GM12891 (cell line): ENCODE data around the gene ARL5B. TPM values are rescaled to one million over a fixed set of nuclear protein-coding genes. Genes with fewer than 3 reads are reported as not detected.
"Not testable (repeated sequence)": the region's sequence is repeated elsewhere in the genome, so short reads cannot be mapped to it uniquely, and the experiment has no call there.

ENCODE experiments used
- DNase-seq: peaks from one replicate; pipeline ENCODE4 v3.0.0; 2011; ENCODE audit warnings: low spot score; ENCODE audit not compliant: insufficient read length
- FAIRE-seq: peaks from 2 replicates; lab custom pipeline; 2011; peaks lifted over from hg19 to GRCh38; lab: Jason Lieb, UNC
- PAX5 ChIP-seq: IDR thresholded peaks from 2 replicates; pipeline ENCODE4 v1.6.1; 2011; ENCODE audit warnings: low read length, moderate library complexity, mild to moderate bottlenecking; ENCODE audit not compliant: insufficient read depth, severe bottlenecking
- POLR2A ChIP-seq: IDR thresholded peaks from 2 replicates; pipeline ENCODE4 v1.6.1; 2011; ENCODE audit warnings: low read depth, low read length, control low read depth
- POLR2AphosphoS5 ChIP-seq: IDR thresholded peaks from 2 replicates; pipeline ENCODE4 v1.6.1; 2011; ENCODE audit warnings: low read depth, low read length, control low read depth
- POU2F2 ChIP-seq: IDR thresholded peaks from 2 replicates; pipeline ENCODE4 v1.6.1; 2011; ENCODE audit warnings: low read depth, mild to moderate bottlenecking, control low read depth, low read length, moderate library complexity
- SPI1 ChIP-seq: IDR thresholded peaks from 2 replicates; pipeline ENCODE4 v1.6.1; 2011; ENCODE audit warnings: low read depth, low read length, control low read depth
- TAF1 ChIP-seq: IDR thresholded peaks from 2 replicates; pipeline ENCODE4 v1.6.1; 2011; ENCODE audit warnings: low read depth, low read length, control low read depth
- polyA plus RNA-seq: library from polyadenylated mRNA; unstranded; fragments of >200 nt; gene quantifications from one replicate; pipeline ENCODE4 v1.2.1, GENCODE V29; 2012; ENCODE audit warnings: low read depth, missing spikeins, inconsistent platforms; ENCODE audit not compliant: missing spikeins

ARL5B gene, protein sequence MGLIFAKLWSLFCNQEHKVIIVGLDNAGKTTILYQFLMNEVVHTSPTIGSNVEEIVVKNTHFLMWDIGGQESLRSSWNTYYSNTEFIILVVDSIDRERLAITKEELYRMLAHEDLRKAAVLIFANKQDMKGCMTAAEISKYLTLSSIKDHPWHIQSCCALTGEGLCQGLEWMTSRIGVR
- polyA plus RNA-seq, result 7.3 TPM

GRCh38 chr10:18659125-18659818 lies at the start of gene ARL5B:
ARL5B (plus strand) TSS chr10:18659431; CDS start chr10:18659638, 207 bp downstream.
- peak; percentile 81 for TF ChIP-seq POLR2AphosphoS5
- TF ChIP-seq TAF1, result peak; percentile 52
- TF ChIP-seq POU2F2, result no peak; the same call in 1 of the 2 replicates
- TF ChIP-seq PAX5, result no peak
- TF ChIP-seq POLR2A, result peak; percentile 67; the same call in 1 of the 2 replicates
- TF ChIP-seq SPI1, result peak; percentile 76
- FAIRE-seq, result peak; percentile 99
- peak; percentile 82 for DNase-seq

- no peak for DNase-seq
- TF ChIP-seq TAF1 (no peak), POLR2AphosphoS5 (no peak), POLR2A (no peak), POU2F2 (no peak), SPI1 (no peak), PAX5 (no peak)
- FAIRE-seq, result peak; percentile 5
Observed at GRCh38 chr10:18610517-18610916, 48.7 kb upstream of the ARL5B start.

DNA sequence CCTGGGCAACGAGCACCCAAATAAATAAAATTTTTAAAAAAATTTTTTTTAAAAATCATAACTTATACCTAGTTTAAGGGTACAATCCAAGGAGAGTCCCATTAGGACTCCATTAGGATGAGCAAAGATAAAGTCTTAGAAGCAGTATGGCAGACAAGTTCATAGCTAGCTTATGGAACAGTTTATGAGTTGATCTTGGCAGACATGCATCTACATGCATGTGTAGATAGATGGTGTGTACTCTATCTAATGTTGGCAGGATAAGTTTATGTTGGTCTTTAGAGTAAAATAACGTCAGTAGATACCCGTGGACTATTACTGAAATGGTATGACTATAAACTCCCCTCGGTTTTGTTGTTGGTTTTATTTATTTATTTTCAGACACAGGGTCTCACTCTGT lies 48.1 kb upstream of the ARL5B start:
- no peak for DNase-seq
- FAIRE-seq, result peak; percentile 28
- TF ChIP-seq TAF1 (no peak), POLR2AphosphoS5 (no peak), PAX5 (no peak), POLR2A (no peak), SPI1 (no peak), POU2F2 (no peak)

- no peak for FAIRE-seq
- TF ChIP-seq TAF1 (no peak), PAX5 (no peak), SPI1 (no peak), POLR2AphosphoS5 (no peak), POU2F2 (no peak), POLR2A (no peak)
- DNase-seq, result no peak
Observed at GRCh38 chr10:18615618-18616017, 43.6 kb upstream of the ARL5B start.

DNA sequence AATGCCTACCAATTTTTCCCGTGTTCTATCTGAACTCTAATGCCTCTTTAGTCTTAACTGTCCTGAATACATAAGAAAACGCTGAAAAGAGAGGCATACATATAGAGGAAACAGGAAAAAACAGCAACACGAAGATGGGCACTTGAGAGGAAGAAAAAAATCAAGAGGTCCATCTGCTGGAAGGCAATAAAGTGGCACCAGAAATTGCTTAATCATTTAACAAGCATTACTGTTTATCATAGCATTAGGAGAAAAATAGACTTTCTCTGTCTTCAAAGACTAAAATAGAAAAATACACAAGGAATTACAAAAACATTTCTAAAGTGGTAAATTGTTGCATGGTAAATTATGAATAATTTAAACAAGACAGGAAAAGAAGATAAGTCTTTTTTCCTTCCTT lies 42.9 kb upstream of the ARL5B start:
- FAIRE-seq (no peak), DNase-seq (no peak)
- TF ChIP-seq PAX5 (no peak), POLR2AphosphoS5 (no peak), POLR2A (no peak), POU2F2 (no peak), TAF1 (no peak), SPI1 (no peak)

DNA sequence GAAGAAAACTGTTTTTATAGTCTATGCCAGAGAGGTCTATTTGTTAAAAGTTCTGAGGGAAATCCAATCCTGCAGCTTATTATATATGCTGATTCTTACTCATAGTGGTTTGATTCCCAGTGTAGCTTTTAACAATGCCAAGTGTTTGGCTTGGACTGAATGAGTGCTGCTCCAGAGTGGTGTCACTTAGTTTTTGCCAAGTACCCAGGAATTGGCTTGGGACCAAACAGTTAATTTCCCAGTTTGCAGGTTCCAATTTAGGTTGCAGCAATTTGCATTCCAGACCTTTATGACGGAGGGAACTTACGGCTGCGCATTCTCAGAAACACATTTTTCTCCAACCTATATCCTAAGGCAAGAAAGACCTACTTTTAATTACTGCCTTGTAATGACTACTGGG lies 40.2 kb upstream of the ARL5B start:
- no peak for FAIRE-seq
- TF ChIP-seq TAF1 (no peak), POU2F2 (no peak), POLR2A (no peak), PAX5 (no peak), SPI1 (no peak), POLR2AphosphoS5 (no peak)
- no peak for DNase-seq

DNA sequence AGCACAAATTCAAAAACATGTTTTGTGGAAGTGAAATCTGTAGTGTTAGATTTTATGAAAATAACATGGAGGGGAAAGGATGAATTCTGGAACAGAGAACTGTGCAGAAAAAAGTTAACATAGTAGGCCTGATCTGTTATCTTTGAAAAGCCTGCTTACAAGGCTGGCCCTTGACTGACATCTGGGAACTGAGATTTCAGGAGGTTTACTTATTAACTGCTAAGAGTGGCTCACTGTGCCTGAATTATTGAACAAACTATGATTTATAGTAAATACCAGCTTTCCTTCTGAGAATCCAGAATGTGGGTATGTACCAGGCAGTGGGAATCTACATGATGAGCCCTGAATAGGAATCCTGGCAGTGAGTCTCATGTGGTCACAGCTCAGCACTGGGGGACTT lies 38.4 kb upstream of the ARL5B start:
- TF ChIP-seq POLR2AphosphoS5 (no peak), POLR2A (no peak), TAF1 (no peak), POU2F2 (no peak), SPI1 (no peak), PAX5 (no peak)
- DNase-seq (no peak), FAIRE-seq (no peak)

DNA sequence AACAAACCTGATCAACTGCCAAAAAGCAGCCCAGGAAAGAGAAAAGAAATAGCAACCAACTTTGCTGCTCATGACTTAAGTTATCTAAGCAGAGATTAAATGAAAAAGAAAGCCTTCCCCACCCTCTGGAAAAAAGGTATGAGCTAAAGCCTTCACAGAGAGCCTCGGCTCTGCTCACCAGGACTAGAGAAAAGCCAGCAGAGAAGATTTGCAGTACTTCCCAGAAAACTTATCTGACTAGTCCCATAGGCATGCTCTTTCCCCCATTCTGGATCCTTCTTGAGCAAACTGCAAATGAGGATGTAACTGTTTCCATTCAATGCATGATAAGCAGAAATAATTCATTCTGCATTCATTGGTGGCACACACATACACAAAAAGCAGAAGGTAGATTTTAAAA lies 35.6 kb upstream of the ARL5B start:
- DNase-seq, FAIRE-seq: not testable (repeated sequence)

GRCh38 chr10:18625886-18626285 lies 33.3 kb upstream of the ARL5B start:
- FAIRE-seq, result no peak
- DNase-seq, result no peak
- no peak for TF ChIP-seq TAF1
- no peak for TF ChIP-seq POU2F2
- TF ChIP-seq PAX5, result no peak
- no peak for TF ChIP-seq SPI1
- TF ChIP-seq POLR2AphosphoS5, result no peak
- TF ChIP-seq POLR2A, result no peak

DNA sequence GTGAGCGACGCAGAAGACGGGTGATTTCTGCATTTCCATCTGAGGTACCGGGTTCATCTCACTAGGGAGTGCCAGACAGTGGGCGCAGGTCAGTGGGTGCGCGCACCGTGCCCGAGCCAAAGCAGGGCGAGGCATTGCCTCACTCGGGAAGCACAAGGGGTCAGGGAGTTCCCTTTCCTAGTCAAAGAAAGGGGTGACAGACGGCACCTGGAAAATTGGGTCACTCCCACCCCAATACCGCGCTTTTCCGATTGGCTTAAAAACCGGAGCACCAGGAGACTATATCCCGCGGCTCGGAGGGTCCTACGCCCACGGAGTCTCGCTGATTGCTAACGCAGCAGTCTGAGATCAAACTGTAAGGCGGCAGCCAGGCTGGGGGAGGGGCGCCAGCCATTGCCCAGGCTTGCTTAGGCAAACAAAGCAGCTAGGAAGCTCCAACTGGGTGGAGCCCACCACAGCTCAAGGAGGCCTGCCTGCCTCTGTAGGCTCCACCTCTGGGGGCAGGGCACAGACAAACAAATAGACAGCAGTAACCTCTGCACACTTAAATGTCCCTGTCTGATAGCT lies 31.7 kb upstream of the ARL5B start:
- DNase-seq, result not testable (repeated sequence)
- peak; percentile 51 for FAIRE-seq

DNA sequence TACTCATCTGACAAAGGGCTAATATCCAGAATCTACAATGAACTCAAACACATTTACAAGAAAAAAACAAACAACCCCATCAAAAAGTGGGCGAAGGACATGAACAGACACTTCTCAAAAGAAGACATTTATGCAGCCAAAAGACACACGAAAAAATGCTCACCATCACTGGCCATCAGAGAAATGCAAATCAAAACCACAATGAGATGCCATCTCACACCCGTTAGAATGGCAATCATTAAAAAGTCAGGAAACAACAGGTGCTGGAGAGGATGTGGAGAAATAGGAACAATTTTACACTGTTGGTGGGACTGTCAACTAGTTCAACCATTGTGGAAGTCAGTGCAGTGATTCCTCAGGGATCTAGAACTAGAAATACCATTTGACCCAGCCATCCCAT lies 26.7 kb upstream of the ARL5B start:
- not testable (repeated sequence) for FAIRE-seq

More for the DNA sequence above, 26.7 kb upstream of the ARL5B start:
- DNase-seq, result not testable (repeated sequence)
